Measurements from ENCODE around the gene FHL5.
"Not testable (repeated sequence)": the region's sequence is repeated elsewhere in the genome, so short reads cannot be mapped to it uniquely, and the experiment has no call there.

The FHL5 gene

DNA sequence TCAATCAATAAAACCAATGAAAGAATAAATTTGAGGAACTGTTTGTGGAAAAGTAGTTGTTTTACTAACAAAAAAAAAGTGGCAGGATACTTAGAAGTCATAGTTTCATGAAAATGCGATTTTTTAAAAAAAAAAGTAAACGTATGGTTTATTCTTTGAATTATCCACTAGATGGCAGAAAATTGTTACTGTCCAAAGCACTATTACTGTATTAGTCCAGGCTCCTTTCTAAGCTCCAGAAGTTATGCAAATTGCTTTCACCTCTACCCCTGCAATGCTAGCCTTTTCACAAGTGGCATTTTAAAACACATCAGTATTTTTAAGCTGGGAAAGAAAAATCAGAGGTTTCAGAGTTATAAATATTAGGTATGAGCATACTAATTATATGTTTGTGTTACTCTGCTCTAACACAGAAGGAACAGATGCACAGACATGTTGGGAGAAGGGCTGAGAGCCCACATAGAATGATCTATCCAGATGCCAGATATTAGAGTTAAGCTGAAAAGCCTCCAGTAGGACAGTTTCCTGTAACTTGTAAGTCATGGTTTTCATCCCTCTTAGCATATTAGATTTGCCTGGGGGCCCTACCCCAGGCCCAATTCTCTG, 63.9 kb downstream of the FHL5 start:
- no peak overlapping the region for H3K27ac ChIP-seq
- TF ChIP-seq CTCF (IDR thresholded peaks at IDR 0.05) (peak; percentile 66), ZFX (IDR thresholded peaks at IDR 0.05; ENCODE audit: borderline replicate concordance) (no peak)

- no peak overlapping the region for H3K27ac ChIP-seq
- TF ChIP-seq CTCF (IDR thresholded peaks at IDR 0.05) (no peak), ZFX (IDR thresholded peaks at IDR 0.05; ENCODE audit: borderline replicate concordance) (no peak)
Measured at GRCh38 chr6:96631248-96631647, 68.3 kb downstream of the FHL5 start.

- H3K27ac ChIP-seq = not testable (repeated sequence)
Measured at GRCh38 chr6:96637979-96638378, 75.1 kb downstream of the FHL5 start.

DNA sequence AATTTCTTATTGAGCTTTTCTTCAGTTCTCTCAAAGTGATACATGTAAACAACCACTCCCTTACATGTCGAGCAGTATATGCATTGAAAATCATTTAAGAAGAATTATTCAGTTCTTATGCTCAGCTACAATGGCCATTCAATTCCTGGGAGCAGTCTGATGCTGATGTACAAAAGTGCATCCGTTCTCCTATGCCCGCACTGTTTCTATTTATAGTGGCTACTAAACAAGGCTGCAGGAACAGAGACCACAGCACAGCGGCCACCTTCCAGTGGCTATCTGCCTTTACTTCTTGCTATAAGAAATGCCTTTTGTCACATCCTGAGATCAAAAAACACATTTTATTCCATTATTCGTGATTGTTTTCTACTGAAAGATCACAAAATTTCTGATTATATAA, 82.2 kb downstream of the FHL5 start:
- TF ChIP-seq ZFX (IDR thresholded peaks at IDR 0.05; ENCODE audit: borderline replicate concordance) (no peak), CTCF (IDR thresholded peaks at IDR 0.05) (no peak)
- H3K27ac ChIP-seq = no peak overlapping the region

- TF ChIP-seq ZFX (IDR thresholded peaks at IDR 0.05; ENCODE audit: borderline replicate concordance) (no peak), CTCF (IDR thresholded peaks at IDR 0.05) (no peak)
- no peak overlapping the region for H3K27ac ChIP-seq
Measured at GRCh38 chr6:96649926-96650325, 87.0 kb downstream of the FHL5 start.

DNA sequence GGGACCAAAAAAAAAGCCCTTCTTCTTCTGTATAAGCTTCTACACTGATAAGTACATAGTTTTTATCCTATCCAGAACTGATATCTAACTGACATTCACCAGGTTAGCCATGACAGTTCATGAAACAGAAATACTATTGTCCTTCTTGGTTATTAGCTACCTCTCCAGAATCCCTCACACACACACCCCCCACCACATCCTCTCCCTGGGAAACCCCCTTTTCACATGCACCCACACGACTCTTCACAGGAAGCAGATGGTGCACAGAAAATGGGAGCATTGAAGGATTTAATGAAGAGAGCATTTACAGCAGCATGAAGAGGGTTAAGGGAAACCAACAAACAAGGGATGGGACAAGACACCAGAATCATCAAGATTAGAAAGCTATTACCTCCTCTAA, 88.9 kb downstream of the FHL5 start:
- TF ChIP-seq ZFX (IDR thresholded peaks at IDR 0.05; ENCODE audit: borderline replicate concordance) (no peak), CTCF (IDR thresholded peaks at IDR 0.05) (no peak)

GRCh38 chr6:96652552-96652951, 89.6 kb downstream of the FHL5 start:
- H3K27ac ChIP-seq = no peak overlapping the region
- TF ChIP-seq CTCF (IDR thresholded peaks at IDR 0.05) (no peak), ZFX (IDR thresholded peaks at IDR 0.05; ENCODE audit: borderline replicate concordance) (no peak)

More for the DNA sequence above, 88.9 kb downstream of the FHL5 start:
- H3K27ac ChIP-seq = no peak overlapping the region

DNA sequence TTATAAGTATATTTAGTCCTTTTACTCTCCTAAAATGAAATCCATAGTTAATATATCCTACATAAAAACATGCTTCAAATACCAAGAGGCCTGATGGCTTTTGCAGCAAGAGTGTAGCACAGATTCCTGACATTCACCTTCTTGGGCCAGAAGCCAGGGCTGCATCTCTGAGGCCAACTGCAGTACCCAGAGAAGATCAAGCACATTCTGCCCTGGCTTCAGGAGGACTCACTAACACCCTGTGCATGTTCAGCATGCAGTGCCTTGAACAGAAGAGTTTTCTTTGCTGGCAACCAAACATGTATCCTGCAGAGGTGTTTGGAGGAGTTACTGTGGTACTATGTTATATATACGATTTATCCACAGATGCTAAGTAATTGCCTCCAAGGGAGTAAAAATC, 90.3 kb downstream of the FHL5 start:
- TF ChIP-seq ZFX (IDR thresholded peaks at IDR 0.05; ENCODE audit: borderline replicate concordance) (no peak), CTCF (IDR thresholded peaks at IDR 0.05) (no peak)

More for the DNA sequence above, 90.3 kb downstream of the FHL5 start:
- no peak overlapping the region for H3K27ac ChIP-seq
